HG02973 (cell line): Measurements from ENCODE around the gene NT5DC3.

ENCODE experiments used
- ATAC-seq: cut with Tn5 transposase; IDR thresholded peaks from one replicate; pipeline ENCODE4 v1.9.1; 2021; ENCODE audit warnings: moderate library complexity; ENCODE audit not compliant: unreplicated experiment

The NT5DC3 gene

GRCh38 chr12:103833095-103833775 is 7.8 kb downstream of the NT5DC3 start:
- no peak for ATAC-seq

- no peak for ATAC-seq
These were observed 8.7 kb downstream of the NT5DC3 start for GRCh38 chr12:103832048-103832997.

- no peak for ATAC-seq
These were observed 10.2 kb downstream of the NT5DC3 start for GRCh38 chr12:103830730-103831320.

GRCh38 chr12:103830025-103830725 is 10.9 kb downstream of the NT5DC3 start:
- no peak for ATAC-seq

- no peak for ATAC-seq
These were observed 11.9 kb downstream of the NT5DC3 start for GRCh38 chr12:103829092-103829491.

GRCh38 chr12:103827911-103828391 is 13.1 kb downstream of the NT5DC3 start:
- ATAC-seq, result no peak

GRCh38 chr12:103824845-103825244 is 16.2 kb downstream of the NT5DC3 start:
- no peak for ATAC-seq

GRCh38 chr12:103824290-103824689 is 16.7 kb downstream of the NT5DC3 start:
- ATAC-seq, result no peak

- ATAC-seq, result no peak
These were observed 17.2 kb downstream of the NT5DC3 start for GRCh38 chr12:103823871-103824270.

GRCh38 chr12:103821773-103822172 is 19.3 kb downstream of the NT5DC3 start:
- no peak for ATAC-seq

- ATAC-seq, result no peak
These were observed 20.0 kb downstream of the NT5DC3 start for GRCh38 chr12:103820881-103821489.

- ATAC-seq, result no peak
These were observed 20.7 kb downstream of the NT5DC3 start for GRCh38 chr12:103820361-103820760.

- ATAC-seq, result no peak
These were observed 21.1 kb downstream of the NT5DC3 start for GRCh38 chr12:103819892-103820291.

- no peak for ATAC-seq
These were observed 21.7 kb downstream of the NT5DC3 start for GRCh38 chr12:103819312-103819711.

- ATAC-seq, result no peak
These were observed 23.2 kb downstream of the NT5DC3 start for GRCh38 chr12:103817791-103818190.

- no peak for ATAC-seq
These were observed 24.4 kb downstream of the NT5DC3 start for GRCh38 chr12:103816663-103817062.

GRCh38 chr12:103814436-103814835 is 26.6 kb downstream of the NT5DC3 start:
- ATAC-seq, result no peak

- no peak for ATAC-seq
These were observed 27.1 kb downstream of the NT5DC3 start for GRCh38 chr12:103813949-103814348.

GRCh38 chr12:103813426-103813825 is 27.6 kb downstream of the NT5DC3 start:
- no peak for ATAC-seq

- ATAC-seq, result no peak
These were observed 28.2 kb downstream of the NT5DC3 start for GRCh38 chr12:103812789-103813188.
